ENCODE data around the gene ZNF415.
A peak's percentile ranks its signal among the peaks of the same experiment; 100 is the strongest.
"Not testable (repeated sequence)": the region's sequence is repeated elsewhere in the genome, so short reads cannot be mapped to it uniquely, and the experiment has no call there.

ZNF415 gene

GRCh38 chr19:53132141-53132991 is at the start of gene ZNF415:
ZNF415 (minus strand) TSS chr19:53132910; CDS start chr19:53122676, 10,234 bp downstream.
- DNase-seq, result no peak

- no peak for DNase-seq
These were observed 49.5 kb upstream of the ZNF415 start for GRCh38 chr19:53182202-53182601.

DNA sequence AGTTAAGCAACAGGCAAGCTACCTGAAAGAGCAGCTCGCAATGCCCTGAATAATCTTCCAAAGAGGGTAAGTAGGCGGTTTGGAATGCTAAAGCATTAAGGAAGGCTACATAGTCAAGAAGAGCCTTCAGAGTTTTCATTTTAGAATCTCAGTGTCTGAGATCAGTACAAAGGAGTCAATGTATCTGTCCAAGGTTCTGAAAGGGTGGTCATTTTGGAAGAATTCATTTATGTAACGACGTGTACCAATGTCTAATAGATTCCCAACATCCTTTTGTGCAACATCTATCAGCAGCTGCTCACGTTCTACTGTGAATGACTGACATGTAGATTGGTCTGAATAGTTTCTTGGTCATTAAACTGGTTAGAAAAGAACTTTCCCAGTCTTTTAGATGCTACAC is 45.3 kb upstream of the ZNF415 start:
- no peak for DNase-seq

- no peak for DNase-seq
These were observed 40.2 kb upstream of the ZNF415 start for GRCh38 chr19:53172889-53173288.

GRCh38 chr19:53165691-53166091 is 33.0 kb upstream of the ZNF415 start:
- DNase-seq, result no peak

GRCh38 chr19:53161123-53161522 is 28.4 kb upstream of the ZNF415 start:
- DNase-seq, result no peak

DNA sequence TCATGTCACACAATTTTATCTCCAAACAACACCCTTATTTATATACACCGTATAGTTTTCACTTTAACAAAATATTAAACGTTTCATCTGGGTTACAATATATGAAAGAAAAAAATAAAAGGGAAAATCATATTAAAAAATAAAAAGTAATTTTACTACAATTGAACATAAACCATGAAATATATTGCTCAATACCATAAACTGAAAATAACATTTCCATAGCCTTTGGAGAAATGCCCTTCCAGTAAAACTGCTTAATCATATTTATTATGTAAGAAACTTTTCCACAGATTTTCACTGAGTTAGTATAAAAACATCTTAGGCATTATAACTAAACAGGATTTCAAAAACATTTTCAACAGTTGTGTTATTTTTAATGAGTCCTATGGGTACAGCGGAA is 27.6 kb upstream of the ZNF415 start:
- no peak for DNase-seq

DNA sequence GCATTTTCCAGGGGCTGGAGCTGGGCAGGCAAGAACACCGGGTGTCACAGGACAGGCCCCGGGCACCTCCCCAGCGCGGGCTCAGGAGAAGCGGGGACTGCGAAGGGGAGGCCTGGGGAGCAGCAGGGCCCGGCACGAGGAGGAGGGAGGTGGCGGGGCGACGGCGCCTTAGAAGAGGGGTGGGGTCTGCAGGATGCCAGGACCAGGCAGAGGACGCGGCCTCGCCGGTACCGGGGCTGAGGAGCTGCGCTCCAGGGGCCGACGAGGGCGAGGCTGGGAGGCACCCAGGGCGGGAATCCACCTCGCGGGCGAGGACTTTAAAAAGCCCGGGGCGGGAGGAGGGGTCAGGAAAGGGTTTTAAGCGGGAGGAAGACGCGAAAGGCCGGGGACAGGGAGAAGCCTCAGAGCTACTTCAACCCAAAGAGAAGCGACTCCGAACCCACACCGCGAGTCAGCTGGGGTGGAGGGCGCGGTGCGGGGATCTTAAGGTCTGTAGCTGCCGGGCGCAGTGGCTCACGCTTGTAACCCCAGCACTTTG is 25.5 kb upstream of the ZNF415 start:
- no peak for DNase-seq

GRCh38 chr19:53157626-53158025 is 24.9 kb upstream of the ZNF415 start:
- no peak for DNase-seq

GRCh38 chr19:53156850-53157249 is 24.1 kb upstream of the ZNF415 start:
- no peak for DNase-seq

GRCh38 chr19:53147645-53148044 is 14.9 kb upstream of the ZNF415 start:
- DNase-seq, result no peak

GRCh38 chr19:53140351-53140750 is 7.6 kb upstream of the ZNF415 start:
- DNase-seq, result no peak

DNA sequence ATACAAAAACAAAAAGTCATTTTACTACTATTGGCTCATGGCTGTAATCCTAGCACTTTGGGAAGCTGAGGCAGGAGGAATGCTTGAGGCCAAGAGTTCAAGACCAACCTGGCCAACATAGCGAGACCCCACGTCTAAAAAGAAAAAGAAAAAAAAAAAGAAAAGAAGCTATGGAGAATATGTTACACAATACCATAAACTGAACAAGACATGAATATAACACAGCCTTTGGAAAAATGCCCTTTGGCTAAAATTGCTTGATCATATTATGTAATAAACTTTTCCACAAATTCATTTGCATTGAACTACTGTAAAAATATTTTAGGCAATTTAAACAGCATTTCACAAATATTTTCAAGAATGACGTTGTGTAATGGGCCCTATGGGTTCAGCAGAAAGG is 3.7 kb upstream of the ZNF415 start:
- DNase-seq, result no peak

DNA sequence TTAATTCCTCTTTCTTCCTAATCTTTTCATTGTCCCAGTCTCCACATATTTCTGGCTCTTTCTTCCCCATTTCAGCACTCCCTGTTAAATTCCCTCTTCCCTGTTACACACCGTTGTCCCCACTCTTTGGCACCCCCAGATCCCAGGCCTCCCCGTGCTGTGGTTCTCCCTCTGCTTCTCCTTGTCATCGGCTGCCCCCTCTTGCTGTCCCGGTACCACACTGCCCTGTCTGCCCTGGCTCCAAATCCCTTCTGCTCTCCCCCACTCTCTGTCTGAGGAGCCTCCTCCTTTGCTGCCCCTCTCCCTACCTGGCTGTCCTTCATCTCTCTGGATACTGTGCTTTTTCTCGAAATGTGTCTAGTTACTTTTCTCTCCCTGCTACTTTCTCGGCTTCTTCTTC is 983 bp downstream of the ZNF415 start:
- no peak for DNase-seq

DNA sequence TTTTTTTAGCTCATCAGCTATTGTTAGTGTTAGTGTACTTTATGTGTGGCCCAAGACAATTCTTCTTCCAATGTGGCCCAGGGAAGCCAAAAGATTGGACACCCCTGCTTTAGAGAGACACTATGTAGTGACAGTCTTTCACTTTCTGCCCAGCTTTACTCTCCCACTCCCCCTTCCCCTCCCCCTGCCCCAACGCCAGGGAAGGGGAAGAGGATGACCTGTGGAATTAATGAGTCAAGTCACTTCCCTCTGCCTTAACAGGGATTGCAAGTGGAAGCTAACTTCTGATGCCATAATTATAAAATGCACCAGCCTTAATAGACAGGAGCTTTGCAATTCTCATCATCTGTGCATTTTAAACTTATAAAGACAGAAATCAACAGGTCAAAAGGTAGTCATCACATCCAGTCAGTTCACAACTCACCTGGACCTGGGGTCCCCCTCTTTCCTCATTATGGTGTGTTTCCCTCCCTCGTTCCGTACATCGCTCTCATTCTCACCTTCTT is 1.6 kb downstream of the ZNF415 start:
- no peak for DNase-seq

DNA sequence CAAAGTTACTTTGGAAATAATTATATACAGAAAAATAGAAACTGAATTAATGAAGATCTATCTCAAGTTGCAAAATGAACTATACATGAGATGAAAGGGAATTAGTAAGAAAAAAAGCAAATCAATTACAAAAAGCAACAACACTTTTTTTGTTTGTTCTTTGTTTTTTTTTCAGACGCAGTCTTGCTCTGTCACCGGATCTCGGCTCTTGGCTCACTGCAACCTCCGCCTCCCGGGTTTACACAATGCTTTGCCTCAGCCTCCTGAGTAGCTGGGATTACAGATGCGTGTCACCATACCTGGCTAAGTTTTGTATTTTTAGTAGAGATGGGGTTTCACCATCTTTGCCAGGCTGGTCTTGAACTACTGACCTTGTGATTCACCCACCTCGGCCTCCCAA is 2.2 kb downstream of the ZNF415 start:
- no peak for DNase-seq

DNA sequence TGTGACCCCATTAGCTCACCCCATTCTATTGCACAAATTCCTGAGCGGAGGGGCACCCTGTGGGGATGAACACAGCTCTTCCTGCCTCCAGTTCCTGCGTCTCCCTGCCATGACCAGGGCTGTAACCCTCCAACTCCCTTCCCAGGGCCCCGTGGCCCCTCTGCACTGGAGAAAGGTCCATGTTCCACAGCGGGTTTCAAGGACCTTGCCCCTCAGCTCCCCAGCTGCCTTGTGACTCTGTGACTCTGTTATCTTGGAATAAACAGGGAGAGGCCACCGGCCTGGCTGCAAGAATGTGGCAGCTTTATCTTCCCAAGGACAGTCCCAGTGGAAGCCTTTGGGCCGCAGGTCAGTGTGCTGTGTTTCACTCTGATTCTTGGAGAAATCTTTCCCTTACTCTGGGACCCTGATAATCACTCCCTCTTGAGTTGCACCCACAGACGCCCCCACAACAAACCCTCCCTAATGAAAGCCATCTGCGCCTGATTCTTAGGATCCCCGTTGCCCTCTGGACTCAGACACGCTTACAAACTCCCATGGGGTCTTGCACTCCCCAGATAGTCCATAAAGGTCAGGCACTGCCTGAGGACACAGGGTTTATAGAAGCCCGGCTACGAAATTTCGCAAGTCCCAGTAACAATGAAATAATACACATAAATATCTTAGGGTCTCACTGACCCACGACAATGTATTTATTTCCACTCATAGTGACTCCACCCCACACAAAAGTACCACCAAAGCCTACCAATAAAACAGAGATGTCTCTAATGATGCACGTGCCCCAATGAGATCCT is 5.8 kb downstream of the ZNF415 start:
- not testable (repeated sequence) for DNase-seq

- DNase-seq, result no peak
These were observed 9.3 kb downstream of the ZNF415 start for GRCh38 chr19:53123400-53123799.

GRCh38 chr19:53112286-53112685 is 20.4 kb downstream of the ZNF415 start:
- DNase-seq, result no peak

DNA sequence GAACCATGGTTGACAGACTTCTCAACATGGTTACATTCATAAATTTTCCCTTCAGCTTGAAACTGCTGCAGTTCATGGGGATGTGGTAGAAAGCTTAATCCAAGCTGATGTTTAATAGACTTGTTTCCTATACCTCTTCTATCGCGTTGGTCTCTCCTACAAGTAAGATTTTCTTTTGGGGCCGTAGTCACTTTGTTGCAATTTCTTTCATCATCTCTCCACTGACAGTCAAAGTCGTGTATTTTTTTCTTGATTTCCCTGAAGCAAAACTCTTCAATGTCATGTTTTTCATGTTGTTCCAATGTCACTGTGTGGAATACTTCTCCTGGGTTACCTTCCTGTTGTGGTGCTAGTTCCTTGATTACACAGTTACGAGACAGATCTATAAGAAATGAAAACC is 23.2 kb downstream of the ZNF415 start:
- no peak for DNase-seq

- DNase-seq, result peak; percentile 91 to 96
These were observed 29.2 kb downstream of the ZNF415 start, which contains the start of gene ZNF160 for GRCh38 chr19:53103234-53104203. ZNF160 (minus strand) TSS chr19:53103422; CDS start chr19:53086276, 17,146 bp downstream.

GRCh38 chr19:53102756-53103233 is 29.9 kb downstream of the ZNF415 start:
- DNase-seq, result peak; percentile 7 to 30
